GM12892 (cell line): ENCODE data around the gene NSRP1.

Experiments used
- POLR2A ChIP-seq: IDR thresholded peaks from 2 replicates; pipeline ENCODE4 v1.6.1; 2011; ENCODE audit warnings: low read depth, low read length, control low read depth
- POLR2AphosphoS5 ChIP-seq: IDR thresholded peaks from 2 replicates; pipeline ENCODE4 v1.6.1; 2011; ENCODE audit warnings: low read depth, low read length, control low read depth
- TAF1 ChIP-seq: IDR thresholded peaks from 2 replicates; pipeline ENCODE4 v1.6.1; 2011; ENCODE audit warnings: low read depth, mild to moderate bottlenecking, control low read depth, low read length, borderline replicate concordance

- no peak for TF ChIP-seq POLR2AphosphoS5
- TF ChIP-seq POLR2A: no peak
- TF ChIP-seq TAF1: no peak
Measured at GRCh38 chr17:30188211-30188939, 71.8 kb downstream of the NSRP1 start.
